HG02678 (cell line): ENCODE measurements around the gene OR4D1.

ENCODE experiments used
- ATAC-seq: cut with Tn5 transposase; IDR thresholded peaks from one replicate; pipeline ENCODE4 v1.9.1; 2021; ENCODE audit warnings: mild to moderate bottlenecking, moderate library complexity; ENCODE audit not compliant: unreplicated experiment

The OR4D1 gene

DNA sequence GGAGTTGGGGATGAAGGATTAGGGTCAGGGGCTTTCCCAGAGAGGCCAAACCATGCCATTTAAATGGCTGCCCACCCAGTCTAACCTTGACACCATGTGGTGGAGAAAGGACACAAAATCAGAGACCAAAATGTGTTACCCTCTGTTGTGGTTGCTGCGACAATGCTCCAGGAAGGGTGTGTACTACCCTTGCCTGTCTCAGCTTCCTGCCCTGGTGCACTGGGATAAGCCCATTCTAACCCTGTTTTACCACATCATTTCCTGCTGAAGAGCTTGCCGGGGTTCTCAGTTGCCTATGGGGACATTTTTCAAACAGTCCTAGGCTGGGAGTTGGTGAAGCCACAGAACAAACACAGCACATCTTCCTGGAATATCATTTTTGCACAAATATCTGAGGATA, 4.9 kb downstream of the OR4D1 start:
- no peak for ATAC-seq

DNA sequence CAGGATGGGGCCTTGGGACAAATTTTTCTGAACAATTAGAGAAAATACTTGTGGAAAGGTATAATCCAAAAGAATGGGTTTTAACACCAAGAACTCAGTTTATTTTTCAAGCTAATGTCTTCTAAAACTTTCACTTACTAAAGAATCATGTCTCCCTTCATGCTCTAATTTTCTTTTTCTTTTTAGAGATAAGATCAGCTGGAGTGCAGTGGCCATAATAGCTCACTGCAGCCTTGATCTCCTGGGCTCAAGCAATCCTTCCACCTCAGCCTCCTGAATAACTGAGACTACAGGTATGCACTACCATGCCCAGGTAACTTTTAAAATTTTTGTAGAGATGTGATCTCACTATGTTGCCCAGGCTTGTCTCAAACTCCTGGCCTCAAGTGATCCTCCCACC, 5.5 kb downstream of the OR4D1 start:
- no peak for ATAC-seq

DNA sequence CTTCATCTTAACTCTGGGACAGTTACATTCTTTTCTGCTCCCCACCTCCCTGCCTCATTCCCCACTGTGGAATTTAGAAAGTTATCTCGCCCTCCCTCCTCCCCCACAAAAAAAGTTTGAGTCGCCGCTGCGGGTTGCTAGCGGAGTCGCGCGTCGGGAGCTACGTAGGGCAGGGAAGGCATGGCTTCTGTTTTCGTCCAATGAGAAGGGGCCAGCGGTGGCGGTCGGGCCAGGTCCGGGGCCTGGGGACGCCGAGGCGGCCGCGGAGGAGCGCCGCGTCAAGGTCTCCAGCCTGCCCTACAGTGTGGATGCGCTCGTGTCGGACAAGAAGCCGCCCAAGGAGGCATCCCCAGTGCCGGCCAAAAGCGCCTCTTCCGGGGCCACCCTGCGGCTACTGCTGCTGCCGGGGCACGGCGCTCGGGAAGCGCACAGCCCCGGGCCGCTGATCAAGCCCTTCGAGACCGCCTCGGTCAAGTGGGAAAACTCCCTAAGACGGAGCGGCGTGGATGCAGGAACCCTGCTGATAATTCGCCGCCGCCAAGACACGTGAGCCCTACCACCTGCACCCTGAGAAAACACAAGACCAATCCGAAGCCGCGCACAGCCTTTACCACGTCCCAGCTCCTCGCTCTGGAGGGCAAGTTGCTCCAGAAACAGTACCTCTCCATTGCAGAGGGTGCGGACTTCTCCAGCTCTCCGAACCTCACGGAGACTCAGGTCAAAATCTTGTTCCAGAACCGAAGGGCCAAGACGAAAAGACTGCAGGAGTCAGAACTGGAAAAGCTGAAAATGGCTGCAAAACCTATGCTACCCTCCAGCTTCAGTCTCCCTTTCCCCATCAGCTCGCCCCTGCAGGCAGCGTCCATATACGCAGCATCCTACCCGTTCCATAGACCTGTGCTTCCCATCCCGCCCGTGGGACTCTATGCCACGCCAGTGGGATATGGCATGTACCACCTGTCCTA, 8.9 kb downstream of the OR4D1 start:
- no peak for ATAC-seq

DNA sequence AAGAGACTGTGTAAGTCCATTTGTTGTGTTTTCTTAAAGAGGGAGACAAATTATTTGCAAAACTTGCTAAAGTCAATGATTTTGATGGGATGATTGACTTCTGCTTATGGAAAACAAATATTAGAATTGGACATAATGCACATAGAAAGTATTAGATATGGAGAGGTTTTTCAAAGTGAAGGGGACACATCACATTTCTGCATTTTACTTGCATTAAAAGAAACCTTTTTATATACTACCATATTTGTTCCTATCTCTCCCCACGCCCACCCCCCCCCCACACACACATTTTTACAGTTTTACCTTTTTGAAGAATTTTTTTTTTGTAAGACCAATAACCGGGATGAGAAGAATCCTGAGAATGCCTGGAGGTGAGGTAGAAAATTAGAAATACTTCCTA, 10.0 kb downstream of the OR4D1 start:
- ATAC-seq: no peak

DNA sequence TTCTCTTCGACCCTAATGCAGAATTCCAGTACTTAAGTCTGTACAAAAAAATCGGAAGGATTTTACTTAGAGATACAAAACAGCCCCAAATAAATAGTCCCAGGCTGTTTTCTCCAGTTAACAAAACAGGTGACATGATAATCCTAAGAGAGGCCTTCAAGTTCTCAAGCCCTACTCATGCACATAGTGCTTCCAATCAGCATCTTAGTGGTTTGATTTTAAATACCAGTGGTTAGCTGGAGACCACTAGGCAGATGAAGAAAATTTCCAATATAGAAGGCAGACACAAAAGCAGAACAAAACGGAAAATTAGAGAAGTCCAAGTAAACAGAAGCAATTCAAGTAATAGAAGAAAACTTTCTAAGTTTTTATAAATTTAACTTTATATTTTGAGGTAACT, 13.4 kb downstream of the OR4D1 start:
- ATAC-seq: no peak

DNA sequence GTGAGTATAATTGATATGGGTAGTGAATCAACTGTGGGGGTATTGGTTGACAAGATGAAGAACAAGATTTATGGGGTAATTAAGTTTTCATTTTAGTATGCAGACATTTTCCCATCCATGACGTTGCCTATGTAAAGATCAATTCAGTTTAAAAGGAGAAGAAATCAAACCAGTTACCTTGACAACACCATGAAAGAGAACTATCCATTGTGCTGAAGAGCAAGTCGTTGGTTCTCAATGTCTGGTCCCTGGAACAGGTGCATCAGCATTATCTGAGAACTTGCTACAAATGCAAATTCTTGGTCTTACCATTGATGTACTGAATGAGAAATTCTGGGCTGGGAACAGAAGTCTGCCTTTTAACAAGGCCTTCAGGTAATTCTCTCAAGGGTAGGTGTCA, 17.8 kb downstream of the OR4D1 start:
- ATAC-seq: no peak

DNA sequence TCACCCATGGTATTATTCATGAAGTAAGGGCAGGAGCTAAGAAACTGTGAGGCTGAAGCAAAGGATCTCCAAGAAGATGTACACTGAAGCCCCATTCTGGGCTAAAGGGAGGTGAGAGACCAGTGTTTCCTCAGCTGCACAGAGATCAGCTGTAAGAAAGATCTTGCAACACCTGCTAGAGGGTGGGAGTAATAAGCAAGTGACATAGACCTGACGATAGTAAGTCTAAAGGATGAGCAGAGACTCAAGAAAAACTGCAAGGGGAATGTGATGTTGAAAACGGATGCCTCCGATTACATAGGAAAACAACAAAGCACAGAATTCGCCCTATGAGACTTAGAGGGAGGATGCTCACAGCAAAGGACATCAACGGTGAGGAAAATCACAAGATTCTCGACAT, 18.5 kb downstream of the OR4D1 start, which contains the start of gene OR4D2:
OR4D2 (plus strand) TSS at position 301 of the 400 bp plus-strand sequence. CDS start 2,674 bp downstream, outside the sequence.
- no peak for ATAC-seq

DNA sequence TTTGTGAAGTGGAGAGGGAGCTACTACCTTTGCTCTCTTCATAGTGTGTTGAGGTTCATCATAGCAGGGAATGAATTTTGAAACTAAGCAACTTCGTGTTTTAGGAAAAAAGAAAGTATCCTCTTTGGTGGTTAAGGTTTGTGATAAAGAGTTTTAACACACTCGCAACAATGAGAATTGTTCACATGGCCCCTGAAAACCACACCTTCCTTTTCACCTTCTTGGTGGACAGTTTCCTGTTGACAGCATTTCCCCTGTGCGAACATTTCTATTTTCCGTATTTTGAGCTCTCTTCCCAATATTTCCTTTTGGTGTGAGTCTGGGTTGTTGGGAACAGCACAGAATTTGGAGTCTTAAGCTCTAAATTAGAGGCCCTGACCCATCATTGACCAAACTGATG, 22.4 kb downstream of the OR4D1 start:
- no peak for ATAC-seq

DNA sequence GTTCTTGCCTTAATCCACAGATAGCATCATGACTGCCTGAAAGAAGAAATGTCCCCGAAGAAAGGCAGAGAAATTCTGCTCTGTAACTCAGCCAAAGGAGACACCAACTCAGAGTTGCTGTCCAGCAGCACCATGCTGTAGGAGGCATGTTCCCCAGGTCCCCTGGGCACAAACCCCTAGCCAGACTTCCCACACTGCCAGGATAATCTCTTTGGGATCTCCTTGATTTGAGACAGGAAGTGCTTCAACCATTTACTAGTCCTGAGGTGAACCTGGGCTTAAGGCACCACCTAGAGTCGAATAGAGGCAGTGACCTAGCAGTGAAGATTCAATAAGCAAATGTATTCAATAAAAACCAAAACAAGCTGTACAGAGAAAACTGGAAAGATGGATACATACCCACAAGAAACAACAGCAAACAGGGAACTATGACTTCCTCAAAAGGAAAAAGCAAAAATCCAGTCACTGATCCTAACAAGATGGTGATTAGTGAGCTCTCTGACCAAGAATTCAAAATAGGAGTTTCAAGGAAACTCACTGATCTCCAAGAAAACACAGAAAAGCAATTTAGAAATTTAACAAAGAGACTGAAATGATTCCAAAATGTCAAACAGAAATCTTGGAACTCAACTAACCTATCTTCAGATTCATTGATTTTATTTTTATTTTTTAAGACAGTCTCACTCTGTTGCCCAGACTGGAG, 24.3 kb downstream of the OR4D1 start:
- no peak for ATAC-seq

DNA sequence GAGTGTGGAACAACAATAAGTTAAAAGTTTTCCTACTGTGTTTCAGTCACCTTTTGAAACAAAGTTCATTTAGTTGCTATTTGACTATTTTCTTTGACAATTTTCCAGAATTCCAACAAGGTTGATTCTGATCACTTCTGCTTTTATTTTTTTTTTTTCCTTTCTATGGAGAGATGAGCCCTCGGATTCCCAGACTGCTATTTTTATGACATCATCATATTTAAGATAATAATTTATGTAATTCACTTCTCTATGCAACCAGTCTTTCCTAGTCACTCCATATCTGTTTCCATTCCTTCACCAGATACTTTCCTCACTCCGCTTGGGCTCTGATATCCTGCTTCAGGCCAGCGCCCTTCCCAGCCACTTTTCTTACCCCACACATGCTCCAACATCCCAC, 26.7 kb downstream of the OR4D1 start:
- no peak for ATAC-seq

DNA sequence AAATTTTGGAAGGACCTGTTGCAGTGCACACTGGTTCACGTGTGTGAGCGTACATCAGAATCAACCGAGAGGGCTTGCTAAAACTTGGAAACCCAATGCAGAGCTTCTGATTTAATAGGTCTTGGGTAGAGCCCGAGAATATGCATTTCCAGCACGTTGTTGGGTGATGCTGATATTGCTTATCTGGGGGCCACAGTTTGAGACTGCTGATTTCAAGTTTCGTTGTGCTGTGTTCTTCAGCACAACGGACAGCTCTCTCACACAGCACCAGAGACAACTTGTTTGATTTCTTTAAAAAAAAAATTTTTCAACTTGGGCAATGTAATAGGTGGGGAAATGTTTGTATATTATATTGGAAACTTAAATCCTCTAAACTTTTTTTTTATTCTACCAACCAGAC, 28.0 kb downstream of the OR4D1 start:
- ATAC-seq: no peak

DNA sequence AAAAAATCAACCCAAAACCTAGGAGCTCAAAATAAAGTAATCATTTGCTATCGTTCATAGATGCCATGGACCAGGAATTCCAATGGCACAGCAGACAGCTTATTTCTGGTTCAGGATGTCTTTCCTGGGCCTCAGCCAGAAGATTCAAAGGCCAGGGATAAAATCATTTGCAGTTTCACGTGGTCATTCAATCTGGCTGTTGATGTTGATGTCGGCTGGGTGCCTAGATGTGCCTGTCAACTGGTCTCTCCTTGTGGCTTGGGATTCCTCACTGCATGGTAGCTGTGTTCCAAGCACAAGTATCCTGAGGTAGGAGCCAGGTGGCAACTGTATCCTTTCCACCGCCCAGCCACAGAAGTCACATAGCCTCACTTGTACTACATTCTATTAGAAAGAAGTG, 33.6 kb downstream of the OR4D1 start:
- no peak for ATAC-seq

DNA sequence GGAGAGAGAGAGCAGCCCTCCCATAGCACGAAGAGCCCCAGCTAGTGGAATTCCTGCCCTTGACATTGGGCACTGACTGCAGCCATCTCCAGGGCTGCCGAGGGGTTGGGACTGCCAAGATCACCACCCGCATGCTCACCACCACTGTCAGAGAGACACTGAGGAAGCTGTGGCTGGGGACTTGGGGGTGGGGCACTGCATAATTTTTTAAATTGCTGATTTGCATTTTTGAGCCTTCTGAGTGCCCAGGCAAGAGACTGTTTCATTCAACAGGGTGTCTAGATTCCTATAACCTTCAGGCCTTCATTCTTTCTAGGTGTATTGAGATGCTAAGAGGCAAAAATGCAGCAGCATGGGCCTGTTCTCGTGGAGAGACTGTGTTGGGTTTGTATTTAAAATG, 35.3 kb downstream of the OR4D1 start:
- ATAC-seq: no peak

DNA sequence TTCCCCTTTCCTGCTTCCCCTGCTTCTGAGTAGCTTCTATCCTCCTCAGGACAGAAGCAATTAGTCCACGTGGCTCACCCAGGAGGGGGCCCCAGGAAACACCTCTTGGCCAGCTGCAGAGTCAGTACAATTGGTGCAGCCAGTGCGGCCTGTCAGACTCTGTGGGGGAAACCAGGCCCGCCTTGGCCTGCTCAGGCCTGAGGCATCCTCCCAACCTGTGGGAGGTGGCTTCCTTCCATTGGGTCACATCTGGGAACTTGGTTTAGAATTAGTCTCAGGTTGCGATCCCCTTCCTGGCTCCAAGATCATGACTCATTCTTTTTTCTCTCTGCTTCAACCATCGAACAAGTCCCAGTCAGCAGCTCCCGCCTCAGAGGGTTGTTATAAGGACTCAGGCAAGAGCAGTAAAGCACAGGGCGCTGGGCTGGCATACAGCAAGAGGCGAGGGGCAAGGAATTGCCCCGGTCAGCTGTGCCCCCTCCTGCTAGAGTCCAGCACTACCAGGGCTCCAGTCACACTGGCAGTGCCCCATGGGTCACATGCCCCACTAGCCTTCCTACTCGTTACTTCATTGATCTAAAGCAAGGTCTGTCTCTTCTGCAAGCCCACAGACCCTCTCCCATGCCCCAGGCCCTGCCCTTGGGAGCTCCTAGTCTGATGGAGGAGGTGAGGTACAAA, 36.3 kb downstream of the OR4D1 start:
- no peak for ATAC-seq

DNA sequence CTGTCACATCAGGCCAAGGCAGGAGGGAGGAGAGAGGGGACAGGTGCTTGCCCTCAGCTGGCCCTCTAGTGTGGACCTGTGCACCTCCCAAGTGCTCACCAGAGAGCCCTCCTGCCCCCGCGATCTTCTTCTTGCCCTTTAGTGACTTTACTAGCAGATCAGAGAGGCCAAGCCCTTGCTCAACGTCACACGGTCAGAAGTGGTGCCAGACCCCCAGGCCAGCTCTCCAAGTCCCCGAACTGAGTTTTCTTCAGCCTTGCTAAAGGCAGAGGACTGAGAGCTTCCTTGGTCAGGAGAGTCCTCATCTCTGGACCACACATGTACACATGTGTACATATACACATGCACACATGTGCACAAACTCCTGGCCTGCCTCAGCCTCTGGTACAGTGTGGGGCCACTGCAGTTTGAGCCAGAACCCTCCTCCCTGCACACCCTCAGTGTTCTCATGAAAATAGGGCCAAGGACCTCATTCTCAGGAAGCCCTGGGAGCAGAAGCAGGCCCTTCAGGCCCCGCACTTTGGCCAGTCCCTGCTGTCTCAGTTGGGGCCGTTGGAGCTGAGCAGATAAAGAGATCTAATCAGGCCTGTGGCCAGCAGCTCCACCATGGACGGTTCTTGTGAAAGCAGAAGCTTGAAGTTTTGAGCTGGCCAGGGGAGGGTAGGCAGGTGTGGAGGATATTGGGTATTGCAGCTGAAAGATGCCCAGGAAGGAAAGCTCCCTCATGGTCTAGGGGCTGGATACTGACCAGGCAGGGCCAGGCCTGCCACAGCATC, 37.0 kb downstream of the OR4D1 start:
- ATAC-seq: no peak

DNA sequence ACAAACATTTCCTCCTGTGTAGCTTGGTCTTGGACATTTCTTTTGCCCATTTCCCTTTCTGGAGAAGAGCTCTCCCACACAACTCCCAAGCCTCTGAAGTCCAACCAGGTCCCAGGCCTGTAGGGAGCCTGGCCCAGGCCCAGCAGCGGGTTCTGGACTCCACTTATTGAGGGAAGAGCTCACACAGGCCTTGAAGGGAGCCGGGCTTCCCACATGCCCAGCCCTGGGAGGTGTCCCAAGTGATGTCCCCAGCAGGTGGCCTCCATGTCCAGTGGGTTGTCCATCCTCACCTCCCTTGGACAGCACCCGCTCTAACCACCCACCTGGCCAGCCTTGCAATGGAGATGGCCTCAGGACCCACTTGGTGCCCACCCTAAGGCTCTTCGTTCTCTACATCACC, 38.4 kb downstream of the OR4D1 start:
- ATAC-seq: no peak

DNA sequence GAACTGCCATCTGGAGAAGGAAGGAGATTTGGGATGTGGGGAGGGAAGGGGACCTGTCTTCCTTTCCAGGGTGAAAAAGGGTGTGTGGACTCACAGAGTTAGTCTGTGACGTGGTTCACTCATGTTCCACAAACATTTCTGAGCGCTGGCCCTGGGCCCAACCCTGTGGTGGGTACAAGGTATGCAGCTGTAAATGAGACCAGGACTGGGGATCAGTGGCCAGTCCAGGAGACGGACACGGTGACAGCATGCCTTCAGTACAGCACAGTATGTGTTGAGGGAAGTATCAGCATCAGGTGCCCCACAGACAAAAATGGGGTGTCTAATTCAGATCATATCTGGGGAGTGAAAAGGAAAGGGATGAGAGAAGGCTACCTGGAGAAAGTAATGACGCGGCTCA, 38.9 kb downstream of the OR4D1 start:
- ATAC-seq: no peak

DNA sequence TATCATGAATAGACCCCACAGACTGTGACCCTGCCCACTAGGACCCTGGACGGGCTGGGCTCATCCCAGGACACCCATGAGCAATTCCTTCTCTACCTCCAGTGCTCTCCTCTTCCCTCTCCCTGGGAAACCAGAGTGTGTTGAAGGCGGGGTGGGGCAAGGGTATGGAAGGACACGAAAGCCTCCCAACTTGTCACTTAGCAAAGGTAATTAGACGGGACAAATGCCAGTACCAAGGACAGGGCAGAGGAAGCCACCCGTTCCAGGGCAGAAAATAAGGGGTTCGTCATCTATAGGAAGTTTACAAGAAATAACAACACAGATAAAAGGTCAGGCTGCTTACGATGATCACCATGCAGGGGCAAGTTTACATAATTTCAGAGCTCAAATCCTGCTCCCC, 39.5 kb downstream of the OR4D1 start:
- ATAC-seq: no peak

DNA sequence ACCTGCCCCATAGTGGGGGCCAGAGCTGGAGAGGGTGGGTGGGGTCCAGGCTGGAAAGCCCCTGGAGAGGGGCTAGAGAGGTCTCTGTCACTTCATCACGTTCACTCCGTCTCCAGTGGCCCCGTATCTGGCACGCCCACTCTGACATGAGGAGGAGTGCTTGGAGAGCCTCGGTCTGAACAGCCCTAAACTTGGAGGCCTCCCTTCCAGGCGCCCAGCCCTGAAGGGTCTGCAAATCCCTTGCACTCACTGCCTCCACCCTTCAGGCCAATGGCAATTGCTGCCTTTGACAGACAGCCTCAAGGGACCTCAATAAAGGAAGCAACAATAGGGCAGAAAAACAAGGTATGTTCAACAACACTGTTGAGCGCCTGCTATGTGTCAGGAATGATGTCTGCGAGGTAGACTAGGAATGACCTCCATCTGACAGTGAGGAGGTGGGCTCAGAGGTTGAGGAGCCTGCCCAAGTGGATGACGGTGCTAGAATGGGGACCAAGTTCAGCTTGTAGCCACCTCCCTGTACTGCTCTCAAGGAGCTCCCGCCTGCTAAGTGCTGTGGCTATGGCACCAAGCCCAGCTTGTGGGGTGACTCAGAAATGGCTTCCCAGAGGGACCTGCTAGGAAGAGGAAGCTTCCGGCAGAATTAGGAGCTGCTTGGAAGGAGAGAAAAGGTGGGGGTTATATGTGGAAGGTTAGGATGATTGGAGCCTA, 41.4 kb downstream of the OR4D1 start:
- ATAC-seq: no peak

DNA sequence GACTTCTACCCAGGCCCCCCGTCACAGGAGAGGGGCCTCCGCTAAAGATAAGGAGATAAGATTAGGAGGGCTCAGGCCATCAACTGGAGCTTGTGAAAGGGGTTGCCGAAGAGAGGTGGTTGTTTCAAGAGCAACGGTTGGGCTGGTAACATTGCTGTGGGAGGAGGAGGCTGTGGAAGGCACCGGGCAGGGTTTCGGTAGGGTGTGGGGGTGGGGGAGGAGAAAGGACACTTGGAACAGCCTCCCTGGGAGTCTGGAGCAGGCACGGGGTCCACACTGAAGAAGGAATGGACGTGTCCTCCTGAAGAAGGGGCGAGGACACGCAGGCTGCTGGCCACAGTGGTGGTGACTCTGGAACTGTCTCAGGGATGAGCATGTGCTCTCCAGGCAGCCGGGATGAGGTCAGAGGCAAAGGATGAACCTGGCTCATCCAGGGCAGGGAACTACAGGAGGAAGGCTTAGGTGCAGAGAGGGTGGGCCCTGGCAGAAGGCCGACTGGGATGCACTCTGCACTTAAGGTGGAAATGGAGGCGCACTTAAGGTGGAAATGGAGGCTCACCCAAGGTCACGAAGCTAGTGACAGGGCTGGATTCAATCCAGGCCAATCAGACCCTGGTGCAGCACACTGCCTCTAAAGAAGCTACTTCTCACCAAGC, 43.2 kb downstream of the OR4D1 start:
- no peak for ATAC-seq
